Measurements from ENCODE around the gene FAM53A. TPM values are rescaled to one million over a fixed set of nuclear protein-coding genes. Genes with fewer than 3 reads are reported as not detected.

The FAM53A gene
- total and polyA plus RNA-seq, 2 of the 13 experiments (the other 11 are each of a cell fraction or from before 2014, with no cell fraction given), result 0.48 to 1.1 TPM

DNA sequence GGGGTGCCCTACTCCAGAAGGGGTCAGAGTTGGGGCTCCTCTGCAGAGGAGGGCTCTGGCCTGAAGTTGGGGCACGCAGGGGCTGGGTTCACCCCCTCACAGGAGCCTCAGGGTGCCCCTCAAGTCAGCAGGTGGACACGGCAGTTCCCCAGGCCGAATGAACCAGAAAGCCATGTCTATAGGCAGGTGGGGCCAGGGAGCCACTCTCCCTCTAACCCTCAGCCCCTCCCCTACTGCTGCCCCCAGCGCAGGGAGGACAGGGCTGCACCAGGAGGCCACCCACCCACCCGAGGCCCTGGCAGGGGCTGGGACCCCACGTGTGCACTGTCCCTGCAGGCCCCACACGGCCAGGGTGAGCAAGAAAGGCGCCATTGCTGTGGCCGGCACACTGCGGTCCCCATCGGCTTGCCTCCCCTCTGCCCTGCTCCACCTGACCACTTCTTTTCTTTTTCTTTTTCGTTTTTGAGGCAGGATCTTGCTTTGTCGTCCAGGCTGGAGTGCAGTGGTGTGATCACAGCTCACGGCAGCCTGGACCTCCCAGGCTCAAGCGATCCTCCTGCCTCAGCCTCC is 83.8 kb downstream of the FAM53A start (continued):
- TF ChIP-seq, protein P1, sequence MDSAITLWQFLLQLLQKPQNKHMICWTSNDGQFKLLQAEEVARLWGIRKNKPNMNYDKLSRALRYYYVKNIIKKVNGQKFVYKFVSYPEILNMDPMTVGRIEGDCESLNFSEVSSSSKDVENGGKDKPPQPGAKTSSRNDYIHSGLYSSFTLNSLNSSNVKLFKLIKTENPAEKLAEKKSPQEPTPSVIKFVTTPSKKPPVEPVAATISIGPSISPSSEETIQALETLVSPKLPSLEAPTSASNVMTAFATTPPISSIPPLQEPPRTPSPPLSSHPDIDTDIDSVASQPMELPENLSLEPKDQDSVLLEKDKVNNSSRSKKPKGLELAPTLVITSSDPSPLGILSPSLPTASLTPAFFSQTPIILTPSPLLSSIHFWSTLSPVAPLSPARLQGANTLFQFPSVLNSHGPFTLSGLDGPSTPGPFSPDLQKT (CRISPR knock-in tag; IDR thresholded peaks at IDR 0.05; ENCODE audit: borderline replicate concordance), result no peak
- TF ChIP-seq FOXC1 (CRISPR knock-in tag; IDR thresholded peaks at IDR 0.05; ENCODE audit: borderline replicate concordance), result no peak

DNA sequence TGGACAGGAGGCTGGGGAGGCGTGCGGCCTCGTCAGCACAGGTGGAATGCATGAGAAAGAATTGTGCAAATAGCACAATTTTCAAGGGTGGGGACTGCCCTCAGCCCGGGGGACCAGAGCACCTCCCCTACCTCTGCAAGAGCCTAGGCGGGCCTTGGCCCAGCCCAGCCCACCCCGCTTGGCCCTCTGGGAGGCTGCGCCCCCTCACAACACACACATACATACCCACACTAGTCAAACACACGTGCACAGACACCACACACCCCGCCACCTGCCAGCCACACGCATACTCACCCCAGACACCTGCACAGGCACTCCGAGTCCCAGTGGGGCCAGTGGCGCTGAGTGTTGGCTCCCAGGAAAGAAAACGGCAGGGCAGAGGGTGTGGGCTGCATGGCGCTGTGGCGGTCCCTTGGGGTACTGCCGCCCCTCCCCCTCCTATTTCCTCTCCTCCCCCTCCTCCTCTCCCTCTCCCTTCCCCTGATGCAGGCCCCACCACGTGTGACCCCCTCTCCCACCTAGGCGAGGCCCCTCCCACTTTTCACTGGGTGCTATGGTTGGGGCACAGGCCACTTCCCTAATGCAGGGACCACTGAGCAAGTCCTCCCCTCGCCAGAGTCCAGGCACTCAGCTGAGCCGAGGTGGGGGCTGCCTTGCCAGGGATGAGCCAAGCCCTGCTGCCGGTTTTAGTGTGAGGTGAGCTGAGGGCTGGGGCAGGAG is 84.5 kb downstream of the FAM53A start:
- Histone ChIP-seq H3K9ac (ENCODE audit: insufficient read depth, low read depth, low read length) (no peak overlapping the region), H3K4me3 (replicated peaks in 1 of 3; ENCODE audit: insufficient read depth in 1 of 3, low read depth in 2 of 3, low read length in 3 of 3) (no peak overlapping the region), H2AFZ (ENCODE audit: low read length) (no peak overlapping the region), H4K20me1 (ENCODE audit: insufficient read depth, low read length) (0 out of 2 replicates have a peak, but pooled peaks cover 3% of the 10 kb centered on the region), H3K4me1 (ENCODE audit: insufficient read depth, low read length) (no peaks in the 10 kb centered on the region), H3K36me3 (replicated peaks in 1 of 2; ENCODE audit: control insufficient read depth in 1 of 2, insufficient read depth in 2 of 2, low read length in 2 of 2) (no peaks in the 10 kb centered on the region), H3K79me2 (ENCODE audit: insufficient read depth, low read length) (no peaks in the 10 kb centered on the region), H3K4me2 (ENCODE audit: low read depth, low read length) (no peak overlapping the region), H3K27ac (ENCODE audit: extremely low read length, insufficient read depth, low read length) (no peak overlapping the region), H3K9me3 (ENCODE audit: low read length) (no peaks in the 10 kb centered on the region), H3K27me3 (ENCODE audit: control insufficient read depth in 1 of 2, insufficient read depth in 2 of 2, low read length in 2 of 2) (peaks cover 14 to 59% of the 10 kb centered on the region in 2 experiments)
- no TSS peak for BruUV-seq (replicated peaks)
- intact Hi-C loops (cut with micrococcal nuclease; ENCODE audit: unreplicated experiment) (no loop called here), in situ Hi-C loops (cut with HindIII; ENCODE audit: extremely low pct_ligation_motif_present, low pct_unique_long_range_greater_than_20kb) (no loop called here)
- ChIA-PET POLR2A (no interaction called here), CTCF (ENCODE audit: low intra/inter-chr PET ratio, low total read pairs) (no interaction called here)
- TF ChIP-seq KAT8 (CRISPR knock-in tag; IDR thresholded peaks at IDR 0.05) (no peak), ARNT (IDR thresholded peaks at IDR 0.05) (no peak), ZNF781 (CRISPR knock-in tag; IDR thresholded peaks at IDR 0.05; ENCODE audit: borderline replicate concordance, not compliant biosample characterization) (no peak), ZEB1 (IDR thresholded peaks at IDR 0.05; ENCODE audit: insufficient replicate concordance, low read depth) (no peak), TARDBP (CRISPR knock-in tag; IDR thresholded peaks at IDR 0.05) (no peak), KMT2A (CRISPR knock-in tag; IDR thresholded peaks at IDR 0.05) (no peak), PHF5A (CRISPR knock-in tag; IDR thresholded peaks at IDR 0.05; ENCODE audit: low read depth, unreplicated experiment) (no peak)
- TF ChIP-seq, protein P2, sequence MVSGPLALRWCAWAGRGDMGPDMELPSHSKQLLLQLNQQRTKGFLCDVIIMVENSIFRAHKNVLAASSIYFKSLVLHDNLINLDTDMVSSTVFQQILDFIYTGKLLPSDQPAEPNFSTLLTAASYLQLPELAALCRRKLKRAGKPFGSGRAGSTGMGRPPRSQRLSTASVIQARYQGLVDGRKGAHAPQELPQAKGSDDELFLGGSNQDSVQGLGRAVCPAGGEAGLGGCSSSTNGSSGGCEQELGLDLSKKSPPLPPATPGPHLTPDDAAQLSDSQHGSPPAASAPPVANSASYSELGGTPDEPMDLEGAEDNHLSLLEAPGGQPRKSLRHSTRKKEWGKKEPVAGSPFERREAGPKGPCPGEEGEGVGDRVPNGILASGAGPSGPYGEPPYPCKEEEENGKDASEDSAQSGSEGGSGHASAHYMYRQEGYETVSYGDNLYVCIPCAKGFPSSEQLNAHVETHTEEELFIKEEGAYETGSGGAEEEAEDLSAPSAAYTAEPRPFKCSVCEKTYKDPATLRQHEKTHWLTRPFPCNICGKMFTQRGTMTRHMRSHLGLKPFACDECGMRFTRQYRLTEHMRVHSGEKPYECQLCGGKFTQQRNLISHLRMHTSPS (CRISPR knock-in tag; IDR thresholded peaks at IDR 0.05; ENCODE audit: low read depth), result no peak
- FAIRE-seq (no peak), DNase-seq (ENCODE audit: low spot score) (no peak), ATAC-seq (no peak)
- 25% methylated on average over 15 of the region's 21 CpGs for WGBS (ENCODE audit: low lambda C conversion rate)

All from HepG2 (cell line).